Mesendoderm (in vitro differentiated cells): ENCODE data around the gene METTL16.
A peak's percentile ranks its signal among the peaks of the same experiment; 100 is the strongest.

Experiments used
- DNase-seq: peaks from one replicate; pipeline ENCODE4 v3.0.0; 2013
- H2AK5ac ChIP-seq: 2 replicates; pipeline ENCODE4 v1.6.1; 2013; ENCODE audit warnings: low read length, inconsistent platforms
- H2BK120ac ChIP-seq: 2 replicates; pipeline ENCODE4 v1.6.1; 2013; ENCODE audit warnings: low read depth, mild to moderate bottlenecking, low read length, moderate library complexity, mixed read lengths
- H2BK15ac ChIP-seq: replicated peaks from 2 replicates; pipeline ENCODE4 v1.6.1; 2013; ENCODE audit warnings: low read depth, mild to moderate bottlenecking, moderate library complexity
- H2BK5ac ChIP-seq: 2 replicates; pipeline ENCODE4 v1.6.1; 2013; ENCODE audit warnings: low read length, inconsistent platforms
- H3K18ac ChIP-seq: 2 replicates; pipeline ENCODE4 v1.6.1; 2013; ENCODE audit warnings: mild to moderate bottlenecking, low read length, mixed read lengths
- H3K23ac ChIP-seq: one replicate; pipeline ENCODE4 v1.6.1; 2013; ENCODE audit warnings: low read length
- H3K27ac ChIP-seq: 2 replicates; pipeline ENCODE4 v1.5.1; 2013; ENCODE audit warnings: low read depth, mild to moderate bottlenecking, inconsistent platforms, low read length, moderate library complexity
- H3K27me3 ChIP-seq: 2 replicates; pipeline ENCODE4 v1.6.1; 2013; ENCODE audit warnings: low read length, control low read depth, mild to moderate bottlenecking, inconsistent platforms; ENCODE audit not compliant: insufficient read depth, poor library complexity
- H3K36me3 ChIP-seq: 2 replicates; pipeline ENCODE4 v1.6.1; 2013; ENCODE audit warnings: low read length, inconsistent platforms; ENCODE audit not compliant: control insufficient read depth, insufficient read depth
- H3K4ac ChIP-seq: one replicate; pipeline ENCODE4 v1.6.1; 2013; ENCODE audit warnings: low read depth, mild to moderate bottlenecking, low read length, moderate library complexity
- H3K4me1 ChIP-seq: 2 replicates; pipeline ENCODE4 v1.6.1; 2013; ENCODE audit warnings: low read depth, low read length, inconsistent platforms; ENCODE audit not compliant: control insufficient read depth
- H3K4me2 ChIP-seq: 2 replicates; pipeline ENCODE4 v1.6.1; 2013; ENCODE audit warnings: low read length
- H3K4me3 ChIP-seq: 2 replicates; pipeline ENCODE4 v1.5.1; 2013; ENCODE audit warnings: mild to moderate bottlenecking, low read length
- H3K56ac ChIP-seq: one replicate; pipeline ENCODE4 v1.6.1; 2013; ENCODE audit warnings: low read length
- H3K79me1 ChIP-seq: 2 replicates; pipeline ENCODE4 v1.6.1; 2013; ENCODE audit warnings: low read length, inconsistent platforms
- H3K79me2 ChIP-seq: 2 replicates; pipeline ENCODE4 v1.6.1; 2013; ENCODE audit warnings: mild to moderate bottlenecking, low read length; ENCODE audit not compliant: control insufficient read depth, insufficient read depth
- H3K9ac ChIP-seq: 2 replicates; pipeline ENCODE4 v1.6.1; 2013; ENCODE audit warnings: low read length, inconsistent platforms
- H4K5ac ChIP-seq: one replicate; pipeline ENCODE4 v1.6.1; 2013; ENCODE audit warnings: low read length
- H4K8ac ChIP-seq: one replicate; pipeline ENCODE4 v1.6.1; 2013; ENCODE audit warnings: low read depth, mild to moderate bottlenecking, control low read depth, low read length, moderate library complexity
- whole genome bisulfite sequencing: extraction: QIAGEN DNeasy Blood & Tissue Kit; methylation state at CpG from one replicate; pipeline ENCODE4 v1.1.7; 2013; ENCODE audit warnings: low lambda C conversion rate, missing lambda C conversion rate; ENCODE audit not compliant: insufficient coverage; ENCODE audit errors: extremely low coverage; 5-methylcytosine and 5-hydroxymethylcytosine counted together

METTL16 gene

DNA sequence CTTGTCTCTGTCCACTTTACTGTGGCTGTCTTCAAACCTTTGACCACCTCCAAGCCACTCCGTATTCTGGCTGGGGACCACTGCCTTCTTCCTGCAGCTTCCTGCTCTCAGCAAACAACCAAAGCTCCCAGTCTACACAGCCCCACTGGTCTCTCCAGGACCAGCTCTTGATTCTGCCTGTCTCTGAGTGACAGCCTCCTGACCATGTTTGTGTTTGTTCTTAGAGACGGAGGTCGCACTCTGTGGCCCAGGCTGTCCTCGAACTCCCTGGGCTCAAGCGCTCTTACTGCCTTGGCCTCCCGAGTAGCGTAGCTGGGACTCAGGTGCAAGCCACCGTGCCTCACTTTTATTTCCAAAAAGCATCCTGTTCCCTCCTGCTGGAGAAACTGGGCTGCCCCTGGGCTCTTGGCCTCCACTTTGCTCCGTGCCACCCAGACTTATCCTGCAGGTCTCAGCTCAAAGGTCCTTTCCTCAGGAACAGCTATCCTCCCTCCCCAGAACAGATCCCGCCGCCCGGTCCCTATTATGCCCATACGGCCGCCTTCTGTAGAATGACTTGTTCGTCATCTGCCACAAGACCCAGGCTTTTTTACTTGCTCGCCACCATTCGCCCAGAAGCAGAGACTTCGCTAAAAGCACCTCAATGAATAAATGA is 120.0 kb downstream of the METTL16 start:
- Histone ChIP-seq H4K5ac (no peak overlapping the region), H3K27me3 (no peaks in the 10 kb centered on the region), H3K79me1 (peaks cover 14% of the 10 kb centered on the region), H3K27ac (no peak overlapping the region), H3K56ac (peak overlapping the region; percentile 95), H3K4me2 (peak overlapping the region; percentile 91), H3K4me1 (peaks cover 7% of the 10 kb centered on the region), H3K79me2 (peaks cover 7% of the 10 kb centered on the region), H4K8ac (no peak overlapping the region), H2BK120ac (no peak overlapping the region), H3K4ac (no peak overlapping the region), H2BK5ac (no peak overlapping the region), H2AK5ac (no peak overlapping the region), H3K23ac (peak overlapping the region; percentile 1), H3K18ac (no peak overlapping the region), H3K4me3 (no peak overlapping the region), H2BK15ac (no peak overlapping the region), H3K9ac (peak overlapping the region; percentile 91), H3K36me3 (no peaks in the 10 kb centered on the region)
- WGBS: no CpG with 5 or more reads among the region's 18 CpGs
- DNase-seq: no peak

- Histone ChIP-seq H3K4ac (no peak overlapping the region), H3K18ac (no peak overlapping the region), H3K23ac (no peak overlapping the region), H2AK5ac (no peak overlapping the region), H3K4me1 (peaks cover 2% of the 10 kb centered on the region), H3K79me1 (peaks cover 8% of the 10 kb centered on the region), H3K27me3 (no peaks in the 10 kb centered on the region), H3K79me2 (no peaks in the 10 kb centered on the region), H3K4me2 (no peak overlapping the region), H3K56ac (peak overlapping the region; percentile 7), H4K8ac (no peak overlapping the region), H3K36me3 (no peaks in the 10 kb centered on the region), H4K5ac (no peak overlapping the region), H3K27ac (no peak overlapping the region), H2BK120ac (no peak overlapping the region), H3K4me3 (no peak overlapping the region), H2BK5ac (no peak overlapping the region), H2BK15ac (no peak overlapping the region), H3K9ac (no peak overlapping the region)
- no CpG with 5 or more reads among the region's 12 CpGs for WGBS
- no peak for DNase-seq
Measured at GRCh38 chr17:2390199-2390836, 121.4 kb downstream of the METTL16 start.

DNA sequence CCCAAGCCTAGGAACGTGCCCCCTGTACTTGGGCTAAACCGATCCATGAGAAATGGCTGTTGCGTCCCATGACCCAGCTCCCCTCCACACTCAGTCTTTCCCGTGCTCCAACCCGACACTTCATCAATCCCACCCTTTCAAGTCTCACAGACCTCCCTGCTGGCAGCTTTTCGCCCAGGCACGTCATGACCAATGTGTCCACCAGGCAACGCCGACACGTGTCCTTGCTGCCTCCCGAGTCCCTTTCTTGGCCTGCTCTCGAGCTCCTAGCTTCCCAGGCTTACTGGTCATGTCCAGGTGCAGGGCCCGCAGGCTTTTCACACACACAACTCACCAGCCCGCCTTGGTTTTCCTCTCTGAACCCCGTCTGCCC is 123.0 kb downstream of the METTL16 start:
- no peak overlapping the region for H2AK5ac ChIP-seq
- no peaks in the 10 kb centered on the region for H3K36me3 ChIP-seq
- no CpG with 5 or more reads among the region's 15 CpGs for WGBS
- no peak overlapping the region for H2BK15ac ChIP-seq
- peak; percentile 75 for DNase-seq
- H2BK120ac ChIP-seq: no peak overlapping the region
- H3K4me1 ChIP-seq: no peaks in the 10 kb centered on the region
- H3K4ac ChIP-seq: no peak overlapping the region
- H3K56ac ChIP-seq: peak overlapping the region; percentile 49
- H3K18ac ChIP-seq: no peak overlapping the region
- H3K79me1 ChIP-seq: peaks cover 8% of the 10 kb centered on the region
- no peak overlapping the region for H3K4me2 ChIP-seq
- no peak overlapping the region for H3K27ac ChIP-seq
- H3K4me3 ChIP-seq: no peak overlapping the region
- H3K79me2 ChIP-seq: no peaks in the 10 kb centered on the region
- H3K9ac ChIP-seq: no peak overlapping the region
- H4K5ac ChIP-seq: no peak overlapping the region
- no peaks in the 10 kb centered on the region for H3K27me3 ChIP-seq
- no peak overlapping the region for H2BK5ac ChIP-seq
- H3K23ac ChIP-seq: no peak overlapping the region
- no peak overlapping the region for H4K8ac ChIP-seq

GRCh38 chr17:2388020-2388682 is 123.5 kb downstream of the METTL16 start:
- Histone ChIP-seq H3K23ac (no peak overlapping the region), H3K18ac (no peak overlapping the region), H4K8ac (no peak overlapping the region), H3K4me3 (no peak overlapping the region), H2BK120ac (no peak overlapping the region), H2BK15ac (no peak overlapping the region), H3K79me1 (peaks cover 8% of the 10 kb centered on the region), H2AK5ac (no peak overlapping the region), H2BK5ac (no peak overlapping the region), H3K36me3 (no peaks in the 10 kb centered on the region), H4K5ac (no peak overlapping the region), H3K56ac (no peak overlapping the region), H3K27ac (no peak overlapping the region), H3K9ac (no peak overlapping the region), H3K4me1 (no peaks in the 10 kb centered on the region), H3K79me2 (no peaks in the 10 kb centered on the region), H3K4me2 (no peak overlapping the region), H3K4ac (no peak overlapping the region), H3K27me3 (no peaks in the 10 kb centered on the region)
- no CpG with 5 or more reads among the region's 21 CpGs for WGBS
- no peak for DNase-seq

GRCh38 chr17:2387086-2388019 is 124.3 kb downstream of the METTL16 start:
- peaks cover 8% of the 10 kb centered on the region for H3K79me1 ChIP-seq
- no peaks in the 10 kb centered on the region for H3K4me1 ChIP-seq
- DNase-seq: no peak
- H3K27me3 ChIP-seq: no peaks in the 10 kb centered on the region
- no peaks in the 10 kb centered on the region for H3K79me2 ChIP-seq
- H3K23ac ChIP-seq: no peak overlapping the region
- no CpG with 5 or more reads among the region's 41 CpGs for WGBS
- H2BK120ac ChIP-seq: no peak overlapping the region
- H3K18ac ChIP-seq: no peak overlapping the region
- H4K8ac ChIP-seq: no peak overlapping the region
- H3K9ac ChIP-seq: no peak overlapping the region
- no peak overlapping the region for H2BK15ac ChIP-seq
- no peak overlapping the region for H3K27ac ChIP-seq
- H2AK5ac ChIP-seq: no peak overlapping the region
- no peak overlapping the region for H3K56ac ChIP-seq
- H3K4me2 ChIP-seq: no peak overlapping the region
- H3K4me3 ChIP-seq: no peak overlapping the region
- no peak overlapping the region for H4K5ac ChIP-seq
- H2BK5ac ChIP-seq: no peak overlapping the region
- H3K36me3 ChIP-seq: no peaks in the 10 kb centered on the region
- no peak overlapping the region for H3K4ac ChIP-seq
